Mesothelial cell of epicardium (in vitro differentiated cells): ENCODE data around the gene ELMO1. TPM values are rescaled to one million over a fixed set of nuclear protein-coding genes. Genes with fewer than 3 reads are reported as not detected.

Experiments used
- DNase-seq, 2 experiments: peaks; one replicate each; pipeline ENCODE4 v3.0.0; 2021; ENCODE audit warnings: low spot score in 2 of 2; ENCODE audit not compliant: unreplicated experiment in 2 of 2
- H3K27ac Mint-ChIP-seq: 2 replicates; pipeline ENCODE4 v1.8.0; 2021; ENCODE audit warnings: mixed read lengths
- H3K27me3 Mint-ChIP-seq: 2 replicates; pipeline ENCODE4 v1.8.0; 2021; ENCODE audit warnings: low read depth, mixed read lengths
- H3K36me3 Mint-ChIP-seq: 2 replicates; pipeline ENCODE4 v1.8.0; 2021; ENCODE audit warnings: mixed read lengths
- H3K4me1 Mint-ChIP-seq: 2 replicates; pipeline ENCODE4 v1.8.0; 2021; ENCODE audit warnings: mixed read lengths
- H3K4me3 Mint-ChIP-seq: 2 replicates; pipeline ENCODE4 v1.8.0; 2021; ENCODE audit warnings: mild to moderate bottlenecking, moderate library complexity, mixed read lengths
- H3K9me3 Mint-ChIP-seq: 2 replicates; pipeline ENCODE4 v1.8.0; 2021; ENCODE audit warnings: mixed read lengths
- total RNA-seq: library from RNA; stranded (reverse); gene quantifications from 3 replicates; pipeline ENCODE4 v1.2.1, GENCODE V29; 2021
- TF ChIP-seq, protein P1 (sequence below): fragments of 200-600 bp; sonication (generic); IDR thresholded peaks from one replicate; pipeline ENCODE4 v1.5.0; 2021; ENCODE audit warnings: antibody characterized with exemption; ENCODE audit not compliant: unreplicated experiment

ELMO1 gene
- total RNA-seq, 1 donor from 2014 or later: 9.6 TPM

- Mint-ChIP-seq H3K4me3 (no peak overlapping the region), H3K27me3 (peaks cover 10% of the 10 kb centered on the region), H3K4me1 (peaks cover 35% of the 10 kb centered on the region), H3K36me3 (no peaks in the 10 kb centered on the region), H3K9me3 (no peaks in the 10 kb centered on the region), H3K27ac (no peak overlapping the region)
- DNase-seq: no peak
- TF ChIP-seq, protein P1, sequence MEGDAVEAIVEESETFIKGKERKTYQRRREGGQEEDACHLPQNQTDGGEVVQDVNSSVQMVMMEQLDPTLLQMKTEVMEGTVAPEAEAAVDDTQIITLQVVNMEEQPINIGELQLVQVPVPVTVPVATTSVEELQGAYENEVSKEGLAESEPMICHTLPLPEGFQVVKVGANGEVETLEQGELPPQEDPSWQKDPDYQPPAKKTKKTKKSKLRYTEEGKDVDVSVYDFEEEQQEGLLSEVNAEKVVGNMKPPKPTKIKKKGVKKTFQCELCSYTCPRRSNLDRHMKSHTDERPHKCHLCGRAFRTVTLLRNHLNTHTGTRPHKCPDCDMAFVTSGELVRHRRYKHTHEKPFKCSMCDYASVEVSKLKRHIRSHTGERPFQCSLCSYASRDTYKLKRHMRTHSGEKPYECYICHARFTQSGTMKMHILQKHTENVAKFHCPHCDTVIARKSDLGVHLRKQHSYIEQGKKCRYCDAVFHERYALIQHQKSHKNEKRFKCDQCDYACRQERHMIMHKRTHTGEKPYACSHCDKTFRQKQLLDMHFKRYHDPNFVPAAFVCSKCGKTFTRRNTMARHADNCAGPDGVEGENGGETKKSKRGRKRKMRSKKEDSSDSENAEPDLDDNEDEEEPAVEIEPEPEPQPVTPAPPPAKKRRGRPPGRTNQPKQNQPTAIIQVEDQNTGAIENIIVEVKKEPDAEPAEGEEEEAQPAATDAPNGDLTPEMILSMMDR: no peak
These were observed 462.1 kb downstream of the ELMO1 start for GRCh38 chr7:36986511-36986933.

DNA sequence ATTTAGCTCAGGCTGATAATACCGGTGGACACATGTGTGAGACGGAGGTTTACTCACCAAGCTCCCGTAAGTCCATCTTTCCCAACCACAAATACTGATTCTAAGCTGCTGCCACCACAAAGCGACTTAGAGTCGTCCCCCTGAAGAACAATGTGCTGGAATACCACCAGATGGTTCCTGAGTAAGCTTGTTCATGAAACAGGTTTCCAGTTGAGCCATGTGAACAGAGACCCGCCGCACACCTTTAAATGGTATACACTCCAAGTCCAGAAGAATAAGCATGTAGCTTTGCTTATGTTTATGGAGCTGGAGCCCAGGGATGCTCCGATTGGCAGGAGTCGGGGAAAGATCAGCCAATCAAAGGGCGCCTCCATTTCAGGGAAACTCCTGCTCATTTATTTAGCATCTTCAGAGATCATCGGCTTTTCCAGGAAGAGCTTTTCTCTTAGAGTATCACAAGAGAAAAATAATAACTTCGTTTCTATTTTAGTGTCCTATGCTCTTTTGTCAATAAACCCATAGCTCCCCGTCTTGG, 462.7 kb downstream of the ELMO1 start:
- Mint-ChIP-seq H3K4me1 (peaks cover 38% of the 10 kb centered on the region), H3K4me3 (no peak overlapping the region), H3K27me3 (peaks cover 10% of the 10 kb centered on the region)

DNA sequence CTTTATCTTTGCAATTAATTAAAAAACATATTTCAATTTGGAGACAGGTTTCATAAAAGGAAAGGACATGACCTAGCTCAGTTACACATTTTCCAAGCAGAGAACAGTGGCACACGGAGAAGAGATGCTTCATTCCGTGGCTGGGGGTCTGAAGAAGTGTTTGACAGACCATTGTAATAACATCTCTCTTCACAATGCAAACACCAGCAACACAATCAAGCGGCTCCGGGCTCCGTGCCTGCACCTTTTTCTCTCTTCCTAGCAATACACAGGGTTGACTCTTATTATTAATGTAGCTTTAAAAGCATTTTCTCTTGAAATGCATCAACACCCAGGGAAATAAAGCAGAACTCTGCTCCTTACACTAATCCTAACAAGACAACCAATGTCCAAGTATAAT, 463.3 kb downstream of the ELMO1 start:
- H3K4me3 Mint-ChIP-seq: no peak overlapping the region
- no peak overlapping the region for H3K27ac Mint-ChIP-seq
- peaks cover 10% of the 10 kb centered on the region for H3K27me3 Mint-ChIP-seq
- peaks cover 42% of the 10 kb centered on the region for H3K4me1 Mint-ChIP-seq
- TF ChIP-seq, protein P1: no peak
- no peaks in the 10 kb centered on the region for H3K36me3 Mint-ChIP-seq
- H3K9me3 Mint-ChIP-seq: no peaks in the 10 kb centered on the region
- DNase-seq: no peak

More for the DNA sequence above, 462.7 kb downstream of the ELMO1 start:
- TF ChIP-seq, protein P1: no peak
- H3K36me3 Mint-ChIP-seq: no peaks in the 10 kb centered on the region
- no peaks in the 10 kb centered on the region for H3K9me3 Mint-ChIP-seq
- DNase-seq: no peak
- no peak overlapping the region for H3K27ac Mint-ChIP-seq

DNA sequence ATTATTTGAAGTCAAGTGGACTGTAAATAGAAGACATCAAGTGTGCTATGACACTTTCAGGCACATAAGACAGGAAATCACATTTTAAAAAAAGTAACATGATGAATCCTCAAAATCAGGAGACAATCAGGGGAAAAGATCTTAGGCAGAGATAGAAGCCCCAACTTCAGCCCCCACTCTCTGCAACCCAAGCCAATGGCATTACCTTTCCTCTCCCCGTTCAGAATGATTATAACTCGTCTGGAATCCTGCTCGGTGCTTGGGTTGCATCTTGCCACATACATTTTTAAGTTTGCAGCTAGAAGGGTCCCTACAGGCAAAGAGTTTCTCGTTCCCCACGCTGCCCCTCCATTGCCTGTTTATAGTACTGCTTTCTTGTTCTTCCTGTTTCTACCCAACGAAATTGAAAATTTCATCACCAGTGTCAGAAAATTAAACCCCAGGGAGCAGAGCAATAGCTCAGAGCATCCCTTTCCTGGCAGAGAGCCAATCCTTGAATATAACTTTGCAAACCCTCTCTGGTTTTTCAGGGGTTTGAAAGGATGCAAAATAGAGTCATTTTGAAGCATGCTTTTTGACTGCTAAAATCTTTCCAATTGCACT, 463.9 kb downstream of the ELMO1 start:
- DNase-seq: no peak
- TF ChIP-seq, protein P1: no peak
- Mint-ChIP-seq H3K4me3 (no peak overlapping the region), H3K27ac (no peak overlapping the region), H3K9me3 (no peaks in the 10 kb centered on the region), H3K4me1 (peaks cover 47% of the 10 kb centered on the region), H3K27me3 (peaks cover 10% of the 10 kb centered on the region), H3K36me3 (no peaks in the 10 kb centered on the region)

GRCh38 chr7:36984041-36984521, 464.6 kb downstream of the ELMO1 start:
- H3K9me3 Mint-ChIP-seq: no peaks in the 10 kb centered on the region
- H3K27ac Mint-ChIP-seq: no peak overlapping the region
- H3K36me3 Mint-ChIP-seq: no peaks in the 10 kb centered on the region
- no peak overlapping the region for H3K4me3 Mint-ChIP-seq
- TF ChIP-seq, protein P1: no peak
- DNase-seq: no peak
- peaks cover 50% of the 10 kb centered on the region for H3K4me1 Mint-ChIP-seq
- peaks cover 8% of the 10 kb centered on the region for H3K27me3 Mint-ChIP-seq
